Islet of Langerhans (tissue), 1 donor: ENCODE results near the gene SLC38A10.

Experiments
- FAIRE-seq: peaks from one replicate; lab custom pipeline; 2011; peaks lifted over from hg19 to GRCh38; lab: Jason Lieb, UNC

The SLC38A10 gene

DNA sequence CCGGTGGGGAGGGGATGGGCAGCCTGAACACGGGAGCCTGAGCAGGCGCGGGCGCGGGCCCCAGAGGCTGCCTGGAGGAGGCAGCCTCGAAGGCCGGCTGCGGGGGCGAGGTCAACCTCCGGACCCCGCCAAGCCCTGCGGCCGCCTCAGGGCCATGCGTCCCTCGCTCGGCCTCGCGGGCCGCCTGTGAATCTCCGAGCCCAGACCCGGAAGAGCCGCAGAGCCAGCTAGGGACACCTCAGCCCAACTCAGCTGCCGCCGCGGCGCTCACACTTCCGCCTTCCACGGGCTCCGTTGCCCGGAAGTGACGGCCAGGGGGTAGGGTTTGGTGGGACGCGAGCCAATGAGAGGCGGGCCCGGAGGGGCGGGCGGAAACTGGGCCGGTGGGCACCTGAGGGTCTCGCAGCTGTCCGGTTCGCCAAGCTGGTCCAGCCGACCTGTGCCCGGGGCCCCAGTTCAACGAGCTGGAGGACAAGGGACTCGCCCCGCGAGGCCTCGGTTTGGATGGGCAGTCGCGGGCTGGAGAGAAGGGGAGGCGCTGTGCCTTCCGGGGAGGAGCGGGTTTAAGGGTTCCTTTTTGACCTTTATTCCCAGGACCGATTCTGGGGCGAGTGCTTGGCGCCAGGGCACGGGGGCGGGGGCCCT lies at the start of gene SLC38A10:
Gene SLC38A10, minus strand, starts transcription at position 277 of the 645 bp plus-strand sequence. CDS start 386 bp downstream, outside the sequence.
- no peak for FAIRE-seq

DNA sequence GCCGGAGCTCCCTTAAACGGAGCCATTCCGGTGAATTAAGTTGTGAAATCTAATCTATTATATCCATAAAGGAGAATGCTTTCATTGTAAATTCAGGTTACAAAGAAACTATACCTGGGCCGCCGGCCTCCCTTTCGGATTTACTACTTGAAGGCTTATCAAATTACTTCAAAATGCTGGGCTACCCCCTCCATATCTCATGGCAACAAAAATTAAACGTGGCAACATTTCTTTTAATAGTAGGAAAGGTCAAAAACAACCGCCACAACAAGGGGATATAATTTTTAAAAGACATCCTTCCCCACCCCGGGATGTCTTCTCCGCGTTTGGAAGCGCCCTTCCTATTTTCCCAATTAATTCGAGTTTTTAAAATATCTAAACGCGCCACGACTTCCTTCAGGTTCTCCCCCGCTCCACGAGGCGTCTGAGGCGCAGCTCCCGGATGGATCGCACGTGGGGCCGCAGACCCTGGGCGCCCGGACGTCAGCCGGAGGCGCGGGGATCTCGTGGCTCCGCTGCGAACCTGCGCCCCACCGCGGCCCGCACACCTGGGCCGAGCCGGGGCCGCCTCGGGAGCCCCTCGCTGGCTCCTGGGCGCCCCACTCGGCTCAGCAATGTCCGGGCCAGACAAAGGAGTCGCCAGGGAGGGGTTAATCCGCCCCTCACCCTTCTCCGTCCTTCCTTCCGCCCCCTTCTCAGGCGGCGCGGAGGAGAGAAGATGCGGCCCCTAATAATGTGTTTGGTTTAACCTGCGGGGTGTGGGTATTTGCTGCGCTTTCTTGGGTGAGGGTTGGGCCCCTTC lies 47.4 kb upstream of the SLC38A10 start:
- no peak for FAIRE-seq

- no peak for FAIRE-seq
Measured at GRCh38 chr17:81341516-81342268, 46.6 kb upstream of the SLC38A10 start.

DNA sequence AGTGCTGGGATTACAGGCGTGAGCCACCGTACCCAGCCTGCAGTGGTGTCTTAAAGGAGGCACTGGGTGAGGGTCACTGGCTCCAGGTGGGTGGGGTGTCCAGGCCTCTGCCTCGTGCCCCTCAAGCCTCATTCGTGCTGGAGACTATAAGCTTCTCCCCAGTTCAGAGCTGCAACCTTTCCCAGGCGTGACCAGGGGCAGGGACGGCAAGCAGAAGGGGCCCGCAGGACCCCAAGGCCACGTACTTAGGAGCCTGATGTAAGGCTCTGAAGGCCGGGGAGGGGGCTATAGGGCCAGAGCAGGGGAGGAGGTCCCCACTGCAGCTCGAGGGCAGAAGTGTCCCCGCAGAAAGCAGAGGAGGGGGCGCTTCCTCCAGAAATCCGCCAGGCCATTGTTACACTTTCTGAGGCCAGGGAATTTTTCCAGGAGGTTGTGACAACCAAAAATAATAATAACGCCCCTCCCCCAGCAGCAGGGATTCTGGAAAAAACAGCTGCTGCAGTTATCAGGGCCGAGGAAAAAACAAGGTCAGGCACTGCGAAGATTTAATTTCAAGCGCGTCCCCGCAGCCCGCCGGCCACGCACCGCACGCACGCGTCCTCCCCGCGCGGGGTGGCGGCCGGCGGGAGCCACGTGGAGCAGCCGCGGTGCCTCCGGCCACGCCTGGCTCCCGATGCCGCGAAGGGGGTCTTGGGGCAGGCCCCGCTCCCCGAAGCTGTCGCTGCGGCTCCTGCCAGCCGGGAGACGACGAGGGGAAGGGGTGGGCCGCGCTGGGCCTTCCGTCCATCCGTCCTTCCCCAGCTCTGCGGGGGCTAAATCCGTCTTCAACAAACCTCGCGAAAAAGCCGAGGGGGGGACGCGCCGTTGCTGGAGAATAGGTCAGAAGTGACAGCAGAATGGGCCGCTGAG lies 45.8 kb upstream of the SLC38A10 start:
- no peak for FAIRE-seq

DNA sequence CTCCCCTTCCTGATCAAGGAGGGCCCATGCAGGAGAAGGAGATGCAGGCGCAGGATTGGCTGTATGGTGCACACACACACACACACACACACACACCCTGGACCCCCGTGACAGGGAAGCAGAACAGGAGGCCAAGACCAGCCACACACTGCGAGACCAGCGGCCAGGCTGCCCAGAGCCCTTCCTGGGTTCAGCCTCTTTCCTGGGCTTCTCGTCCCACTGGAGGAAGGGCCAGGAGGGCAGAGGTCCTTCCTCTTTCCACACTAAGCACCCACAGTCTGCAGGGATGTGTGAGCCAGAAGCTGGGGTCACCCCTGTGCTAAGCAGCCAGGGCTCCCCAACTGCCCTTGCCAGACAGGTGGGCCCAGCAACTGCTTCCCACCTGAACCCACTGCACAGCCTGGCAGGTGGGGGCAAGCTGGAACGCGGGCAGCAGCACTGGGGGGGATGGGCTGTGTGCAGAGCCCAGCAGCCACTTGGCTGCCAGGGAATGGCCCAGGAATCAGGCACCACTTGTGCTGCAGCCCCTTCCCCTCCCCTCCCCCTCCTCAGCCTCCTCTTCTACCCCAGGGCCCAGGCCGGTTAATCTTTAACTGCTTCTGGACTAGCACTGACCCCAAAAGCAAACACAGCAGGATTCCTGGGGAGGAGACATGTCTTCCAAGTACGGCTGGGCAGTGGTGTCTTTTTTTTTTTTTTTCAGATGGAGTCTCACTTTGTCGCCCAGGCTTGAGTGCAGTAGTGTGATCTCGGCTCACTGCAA lies 44.6 kb upstream of the SLC38A10 start:
- FAIRE-seq: no peak

GRCh38 chr17:81339191-81339533 lies 44.1 kb upstream of the SLC38A10 start:
- no peak for FAIRE-seq

GRCh38 chr17:81338274-81339190 lies 43.4 kb upstream of the SLC38A10 start:
- no peak for FAIRE-seq

DNA sequence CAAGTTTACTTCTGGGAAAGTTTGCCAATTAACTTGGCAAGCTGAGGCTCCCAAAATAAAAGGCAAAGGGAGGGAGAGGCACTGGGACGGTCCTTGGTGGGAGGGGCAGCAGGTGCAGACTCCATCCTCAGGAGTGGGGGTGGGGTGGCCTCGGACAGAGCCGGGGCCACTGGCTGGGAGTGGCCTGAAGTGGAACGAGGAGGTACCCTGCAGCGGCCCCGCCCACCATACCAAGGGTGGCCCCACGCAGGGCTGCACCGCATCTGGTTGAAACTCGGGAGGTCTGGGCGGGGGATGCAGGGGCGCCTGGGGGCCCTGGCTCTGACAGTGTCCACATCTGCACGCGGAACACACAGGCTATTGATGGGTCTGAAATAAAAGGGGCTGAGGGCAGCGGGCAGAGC lies 42.4 kb upstream of the SLC38A10 start:
- no peak for FAIRE-seq

DNA sequence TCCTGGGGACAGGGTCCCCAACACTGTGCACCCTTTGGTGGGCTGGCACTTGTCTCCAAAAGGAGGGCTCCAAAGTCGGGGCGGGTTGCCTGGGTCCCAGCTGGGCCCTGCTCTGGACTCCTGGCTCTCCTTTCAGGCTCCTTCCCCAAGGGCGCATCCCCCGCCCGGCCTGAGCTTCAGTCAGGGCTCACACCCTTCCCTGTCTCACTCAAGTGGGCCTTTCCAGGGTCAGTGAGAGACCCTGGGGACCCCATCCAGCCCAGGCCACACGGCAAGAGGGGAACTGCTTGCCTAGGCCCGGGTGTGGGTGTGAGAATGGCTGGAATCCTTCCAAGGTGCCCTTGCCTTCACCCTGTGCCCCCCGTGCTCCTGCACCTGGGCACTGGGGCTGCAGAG lies 41.8 kb upstream of the SLC38A10 start:
- no peak for FAIRE-seq

- FAIRE-seq: no peak
Measured at GRCh38 chr17:81336296-81336929, 41.3 kb upstream of the SLC38A10 start.

DNA sequence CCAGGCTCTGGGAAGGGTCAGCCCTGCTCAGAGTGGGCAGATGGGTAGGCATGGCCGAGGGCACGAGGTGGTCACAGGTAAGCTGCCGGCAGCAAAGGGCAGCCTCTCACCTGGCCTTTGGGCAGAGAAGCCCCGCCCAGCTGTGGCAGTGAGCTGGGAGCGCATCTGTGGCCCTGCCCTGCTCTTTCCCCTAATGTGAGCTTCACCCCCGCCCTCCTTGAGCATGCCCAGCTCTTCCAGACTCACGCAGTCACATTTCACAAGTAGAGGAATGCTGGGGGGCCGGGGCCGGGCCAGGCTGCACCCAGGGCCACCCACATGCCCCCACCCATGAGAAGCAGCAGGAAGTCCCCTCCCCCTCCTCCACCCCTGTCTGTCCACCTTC lies 40.7 kb upstream of the SLC38A10 start:
- no peak for FAIRE-seq

- no peak for FAIRE-seq
Measured at GRCh38 chr17:81334987-81335772, 40.1 kb upstream of the SLC38A10 start.

- no peak for FAIRE-seq
Measured at GRCh38 chr17:81334391-81334901, 39.3 kb upstream of the SLC38A10 start.

- FAIRE-seq: no peak
Measured at GRCh38 chr17:81333616-81334368, 38.7 kb upstream of the SLC38A10 start.

GRCh38 chr17:81332914-81333528 lies 37.9 kb upstream of the SLC38A10 start:
- FAIRE-seq: no peak

- FAIRE-seq: no peak
Measured at GRCh38 chr17:81332118-81332834, 37.2 kb upstream of the SLC38A10 start.

- no peak for FAIRE-seq
Measured at GRCh38 chr17:81331527-81332043, 36.5 kb upstream of the SLC38A10 start.
